Endothelial cell (in vitro differentiated cells): ENCODE data around the gene PPP2R5D. TPM values are rescaled to one million over a fixed set of nuclear protein-coding genes. Genes with fewer than 3 reads are reported as not detected.

Source experiments
- DNase-seq: peaks from one replicate; pipeline ENCODE4 v3.0.0; 2021; ENCODE audit warnings: low spot score
- H3K27ac Mint-ChIP-seq: one replicate; pipeline ENCODE4 v1.8.0; 2021; ENCODE audit warnings: mixed read lengths, inconsistent platforms; ENCODE audit not compliant: unreplicated experiment
- H3K27me3 Mint-ChIP-seq: one replicate; pipeline ENCODE4 v1.8.0; 2021; ENCODE audit warnings: mild to moderate bottlenecking, moderate library complexity, mixed read lengths, inconsistent platforms; ENCODE audit not compliant: unreplicated experiment
- H3K36me3 Mint-ChIP-seq: one replicate; pipeline ENCODE4 v1.8.0; 2021; ENCODE audit warnings: mild to moderate bottlenecking, low read depth, mixed read lengths, inconsistent platforms; ENCODE audit not compliant: unreplicated experiment
- H3K4me1 Mint-ChIP-seq: one replicate; pipeline ENCODE4 v1.8.0; 2021; ENCODE audit warnings: mild to moderate bottlenecking, mixed read lengths, inconsistent platforms; ENCODE audit not compliant: unreplicated experiment
- H3K4me3 Mint-ChIP-seq: one replicate; pipeline ENCODE4 v1.8.0; 2021; ENCODE audit warnings: mild to moderate bottlenecking, mixed read lengths, inconsistent platforms; ENCODE audit not compliant: unreplicated experiment
- H3K9me3 Mint-ChIP-seq: one replicate; pipeline ENCODE4 v1.8.0; 2021; ENCODE audit warnings: mixed read lengths, inconsistent platforms; ENCODE audit not compliant: unreplicated experiment
- total RNA-seq: library from RNA; stranded (reverse); fragmentation: NEBNext Ultra II Directional; extraction: Animal tissue kit (Norgen Biotek cat#: 25700); gene quantifications from one replicate; pipeline ENCODE4 v1.2.1, GENCODE V29; 2021; ENCODE audit not compliant: unreplicated experiment
- TF ChIP-seq, protein P1 (sequence below): fragments of 200-600 bp; sonication (generic); IDR thresholded peaks from one replicate; pipeline ENCODE4 v1.5.0; 2021; ENCODE audit warnings: antibody characterized with exemption; ENCODE audit not compliant: unreplicated experiment

The PPP2R5D gene
- total RNA-seq, 1 donor from 2014 or later = 58.0 TPM

DNA sequence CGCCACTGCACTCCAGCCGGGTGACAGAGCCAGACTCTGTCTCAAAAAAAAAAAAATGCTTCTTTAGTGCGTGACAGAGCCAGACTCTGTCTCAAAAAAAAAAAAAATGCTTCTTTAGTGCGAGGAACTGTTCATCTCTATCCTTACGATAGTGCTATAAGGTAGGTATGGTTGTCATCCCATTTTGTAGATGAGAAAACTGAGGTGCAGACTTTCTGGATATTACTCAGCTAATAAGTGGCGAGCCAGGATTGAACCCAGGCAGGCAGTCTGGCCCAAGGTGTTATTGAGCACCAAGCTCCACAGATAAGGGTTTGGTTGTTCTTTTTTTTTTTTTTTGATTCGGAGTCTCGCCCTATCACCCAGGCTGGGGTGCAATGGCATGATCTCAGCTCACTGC, 17.5 kb downstream of the PPP2R5D start:
- no peak for DNase-seq
- no peaks in the 10 kb centered on the region for H3K4me1 Mint-ChIP-seq
- TF ChIP-seq, protein P1, sequence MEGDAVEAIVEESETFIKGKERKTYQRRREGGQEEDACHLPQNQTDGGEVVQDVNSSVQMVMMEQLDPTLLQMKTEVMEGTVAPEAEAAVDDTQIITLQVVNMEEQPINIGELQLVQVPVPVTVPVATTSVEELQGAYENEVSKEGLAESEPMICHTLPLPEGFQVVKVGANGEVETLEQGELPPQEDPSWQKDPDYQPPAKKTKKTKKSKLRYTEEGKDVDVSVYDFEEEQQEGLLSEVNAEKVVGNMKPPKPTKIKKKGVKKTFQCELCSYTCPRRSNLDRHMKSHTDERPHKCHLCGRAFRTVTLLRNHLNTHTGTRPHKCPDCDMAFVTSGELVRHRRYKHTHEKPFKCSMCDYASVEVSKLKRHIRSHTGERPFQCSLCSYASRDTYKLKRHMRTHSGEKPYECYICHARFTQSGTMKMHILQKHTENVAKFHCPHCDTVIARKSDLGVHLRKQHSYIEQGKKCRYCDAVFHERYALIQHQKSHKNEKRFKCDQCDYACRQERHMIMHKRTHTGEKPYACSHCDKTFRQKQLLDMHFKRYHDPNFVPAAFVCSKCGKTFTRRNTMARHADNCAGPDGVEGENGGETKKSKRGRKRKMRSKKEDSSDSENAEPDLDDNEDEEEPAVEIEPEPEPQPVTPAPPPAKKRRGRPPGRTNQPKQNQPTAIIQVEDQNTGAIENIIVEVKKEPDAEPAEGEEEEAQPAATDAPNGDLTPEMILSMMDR = no peak
- H3K4me3 Mint-ChIP-seq = no peak overlapping the region
- H3K36me3 Mint-ChIP-seq = no peaks in the 10 kb centered on the region
- no peak overlapping the region for H3K27ac Mint-ChIP-seq
- H3K27me3 Mint-ChIP-seq = no peaks in the 10 kb centered on the region
- H3K9me3 Mint-ChIP-seq = no peaks in the 10 kb centered on the region

DNA sequence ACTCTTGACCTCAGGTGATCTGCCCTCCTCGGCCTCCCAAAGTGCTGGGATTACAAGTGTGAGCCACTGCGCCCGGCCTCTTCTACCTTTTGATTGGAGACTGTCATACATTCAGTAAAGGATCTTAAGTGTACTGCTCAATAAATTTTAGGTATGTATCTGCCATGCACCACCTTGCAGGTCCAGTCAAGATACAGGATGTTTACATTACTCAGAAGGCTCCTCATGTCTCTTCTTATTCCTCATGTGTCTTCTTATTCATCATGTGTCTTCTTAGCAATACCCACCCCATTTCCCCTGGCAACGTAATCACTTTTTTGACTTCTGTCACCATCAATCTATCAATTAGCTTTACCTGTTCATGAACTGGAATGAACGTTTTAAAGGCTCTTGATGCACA, 21.5 kb downstream of the PPP2R5D start:
- Mint-ChIP-seq H3K4me1 (peaks cover 4% of the 10 kb centered on the region), H3K27me3 (no peaks in the 10 kb centered on the region), H3K36me3 (peaks cover 28% of the 10 kb centered on the region), H3K27ac (no peak overlapping the region), H3K4me3 (no peak overlapping the region), H3K9me3 (no peaks in the 10 kb centered on the region)
- TF ChIP-seq, protein P1 = no peak
- DNase-seq = no peak

DNA sequence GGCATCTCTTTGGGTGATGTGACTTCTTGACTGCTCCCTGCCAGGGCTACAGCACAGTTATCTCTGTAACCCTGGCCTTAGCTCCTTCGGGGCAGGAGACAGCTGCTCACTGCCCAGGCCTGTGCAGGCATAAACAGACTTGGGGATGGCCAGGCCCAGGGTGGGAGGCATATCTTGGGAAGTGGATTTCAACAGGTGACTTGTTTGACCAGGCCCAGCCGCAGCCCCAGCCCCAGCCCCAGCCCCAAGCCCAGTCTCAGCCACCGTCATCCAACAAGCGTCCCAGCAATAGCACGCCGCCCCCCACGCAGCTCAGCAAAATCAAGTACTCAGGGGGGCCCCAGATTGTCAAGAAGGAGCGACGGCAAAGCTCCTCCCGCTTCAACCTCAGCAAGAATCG, 21.9 kb downstream of the PPP2R5D start:
- H3K27me3 Mint-ChIP-seq = peaks cover 1% of the 10 kb centered on the region
- H3K4me3 Mint-ChIP-seq = no peak overlapping the region
- H3K9me3 Mint-ChIP-seq = no peaks in the 10 kb centered on the region
- peaks cover 4% of the 10 kb centered on the region for H3K4me1 Mint-ChIP-seq
- H3K27ac Mint-ChIP-seq = no peak overlapping the region
- TF ChIP-seq, protein P1 = no peak
- H3K36me3 Mint-ChIP-seq = peaks cover 30% of the 10 kb centered on the region
- DNase-seq = no peak

DNA sequence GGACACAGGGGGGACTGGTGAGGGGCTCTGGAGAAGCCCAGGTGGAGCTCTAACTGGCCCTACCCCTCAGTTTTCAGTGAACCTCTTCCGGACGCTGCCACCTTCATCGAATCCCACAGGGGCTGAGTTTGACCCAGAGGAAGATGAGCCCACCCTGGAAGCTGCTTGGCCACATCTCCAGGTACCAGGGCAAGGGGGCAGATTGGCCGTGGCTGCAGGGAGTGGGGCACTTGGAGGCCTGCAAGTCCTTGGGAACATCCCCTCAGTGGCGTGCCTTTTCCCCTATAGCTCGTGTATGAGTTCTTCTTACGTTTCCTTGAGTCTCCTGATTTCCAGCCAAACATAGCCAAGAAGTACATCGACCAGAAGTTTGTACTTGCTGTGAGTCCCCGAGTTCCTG, 22.8 kb downstream of the PPP2R5D start:
- no peak overlapping the region for H3K27ac Mint-ChIP-seq
- TF ChIP-seq, protein P1 = no peak

DNA sequence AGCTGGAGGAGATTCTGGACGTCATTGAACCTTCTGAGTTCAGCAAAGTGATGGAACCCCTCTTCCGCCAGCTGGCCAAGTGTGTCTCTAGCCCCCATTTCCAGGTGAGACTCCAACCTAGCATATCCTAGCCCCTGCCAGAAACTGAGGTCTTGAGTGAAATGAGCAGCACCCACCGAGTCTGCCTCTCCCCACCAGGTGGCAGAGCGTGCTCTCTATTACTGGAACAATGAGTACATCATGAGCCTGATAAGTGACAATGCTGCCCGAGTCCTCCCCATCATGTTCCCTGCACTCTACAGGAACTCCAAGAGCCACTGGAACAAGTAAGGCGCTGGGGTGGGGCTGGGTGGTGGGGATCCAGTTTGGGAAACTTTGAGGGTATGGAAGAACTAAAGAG, 24.8 kb downstream of the PPP2R5D start:
- Mint-ChIP-seq H3K4me1 (peaks cover 26% of the 10 kb centered on the region), H3K9me3 (no peaks in the 10 kb centered on the region), H3K27me3 (peaks cover 7% of the 10 kb centered on the region), H3K36me3 (peaks cover 48% of the 10 kb centered on the region), H3K4me3 (peak overlapping the region; percentile 42), H3K27ac (no peak overlapping the region)
- TF ChIP-seq, protein P1 = no peak
- peak; percentile 31 for DNase-seq

More for the DNA sequence above, 22.8 kb downstream of the PPP2R5D start:
- Mint-ChIP-seq H3K9me3 (no peaks in the 10 kb centered on the region), H3K27me3 (peaks cover 1% of the 10 kb centered on the region), H3K4me1 (peaks cover 12% of the 10 kb centered on the region), H3K36me3 (peaks cover 36% of the 10 kb centered on the region), H3K4me3 (peak overlapping the region; percentile 47)
- no peak for DNase-seq
